HG02763 (cell line): ENCODE measurements around the gene NFE2L1.
"Not testable (repeated sequence)": the region's sequence is repeated elsewhere in the genome, so short reads cannot be mapped to it uniquely, and the experiment has no call there.

ENCODE experiments used
- ATAC-seq: cut with Tn5 transposase; IDR thresholded peaks from one replicate; pipeline ENCODE4 v1.9.1; 2021; ENCODE audit warnings: mild to moderate bottlenecking, moderate library complexity; ENCODE audit not compliant: unreplicated experiment

The NFE2L1 gene

GRCh38 chr17:48047741-48048383, at the start of gene NFE2L1:
NFE2L1 (plus strand) TSS chr17:48048359; CDS start chr17:48051119, 2,760 bp downstream.
- peak; percentile 87 for ATAC-seq

- ATAC-seq, result no peak
Observed at GRCh38 chr17:47999582-47999981, 48.6 kb upstream of the NFE2L1 start.

- ATAC-seq, result no peak
Observed at GRCh38 chr17:48001197-48001596, 47.0 kb upstream of the NFE2L1 start.

- not testable (repeated sequence) for ATAC-seq
Observed at GRCh38 chr17:48001657-48002056, 46.5 kb upstream of the NFE2L1 start.

- ATAC-seq, result no peak
Observed at GRCh38 chr17:48002266-48002915, 45.8 kb upstream of the NFE2L1 start.

- no peak for ATAC-seq
Observed at GRCh38 chr17:48002916-48003416, 45.2 kb upstream of the NFE2L1 start.

GRCh38 chr17:48003417-48004151, 44.6 kb upstream of the NFE2L1 start:
- no peak for ATAC-seq

GRCh38 chr17:48004983-48005382, 43.2 kb upstream of the NFE2L1 start:
- no peak for ATAC-seq

GRCh38 chr17:48006936-48007709, 41.0 kb upstream of the NFE2L1 start:
- ATAC-seq, result no peak

- ATAC-seq, result no peak
Observed at GRCh38 chr17:48010193-48010592, 38.0 kb upstream of the NFE2L1 start.

GRCh38 chr17:48011405-48012150, 36.6 kb upstream of the NFE2L1 start:
- ATAC-seq, result no peak

GRCh38 chr17:48012151-48012520, 36.0 kb upstream of the NFE2L1 start:
- no peak for ATAC-seq

GRCh38 chr17:48012654-48013053, 35.5 kb upstream of the NFE2L1 start:
- ATAC-seq, result no peak

GRCh38 chr17:48013876-48014594, 34.1 kb upstream of the NFE2L1 start:
- no peak for ATAC-seq

GRCh38 chr17:48014595-48015111, 33.5 kb upstream of the NFE2L1 start:
- no peak for ATAC-seq

- no peak for ATAC-seq
Observed at GRCh38 chr17:48016112-48016511, 32.0 kb upstream of the NFE2L1 start.

- not testable (repeated sequence) for ATAC-seq
Observed at GRCh38 chr17:48017817-48018158, 30.4 kb upstream of the NFE2L1 start.

- no peak for ATAC-seq
Observed at GRCh38 chr17:48021934-48022333, 26.2 kb upstream of the NFE2L1 start.

- ATAC-seq, result no peak
Observed at GRCh38 chr17:48022901-48023300, 25.3 kb upstream of the NFE2L1 start.
